Fibroblast of lung (primary cell): ENCODE measurements around the gene ATP5F1A. TPM values are rescaled to one million over a fixed set of nuclear protein-coding genes. Genes with fewer than 3 reads are reported as not detected.
A peak's percentile ranks its signal among the peaks of the same experiment; 100 is the strongest.

ENCODE experiments used
- DNase-seq, 2 donors: peaks; one replicate each; pipeline versions ENCODE4 v3.0.0 to v3.0.0-alpha.2; 2010; ENCODE audit warnings: low read depth in 2 of 2
- H2AFZ ChIP-seq: 2 replicates; pipeline ENCODE4 v1.5.1; 2012; ENCODE audit warnings: low read length, control low read depth, inconsistent platforms
- H3K27ac ChIP-seq: 2 replicates; pipeline ENCODE4 v1.5.1; 2011; ENCODE audit warnings: low read length, control low read depth; ENCODE audit not compliant: insufficient read depth
- H3K27me3 ChIP-seq: 2 replicates; pipeline ENCODE4 v1.5.1; 2011; ENCODE audit warnings: mild to moderate bottlenecking, low read length; ENCODE audit not compliant: control insufficient read depth, insufficient read depth
- H3K36me3 ChIP-seq: 2 replicates; pipeline ENCODE4 v1.5.1; 2011; ENCODE audit warnings: low read length; ENCODE audit not compliant: control insufficient read depth, insufficient read depth
- H3K4me1 ChIP-seq: 2 replicates; pipeline ENCODE4 v1.5.1; 2011; ENCODE audit warnings: low read length; ENCODE audit not compliant: control insufficient read depth, insufficient read depth; ENCODE audit errors: extremely low read depth
- H3K4me2 ChIP-seq: 2 replicates; pipeline ENCODE4 v1.5.1; 2011; ENCODE audit warnings: low read length, control low read depth; ENCODE audit not compliant: insufficient read depth; ENCODE audit errors: extremely low read depth
- H3K4me3 ChIP-seq, 4 experiments: fragments of 200-600 bp in 1 of 4; sonication (generic) in 1 of 4; replicated peaks in 1 of 4; 2 replicates each; pipeline ENCODE4 v1.5.1; 2011 to 2016; ENCODE audit warnings: low read length in 4 of 4, low read depth in 3 of 4, mild to moderate bottlenecking in 3 of 4, control low read depth in 2 of 4, inconsistent platforms in 1 of 4, mixed read lengths in 1 of 4; ENCODE audit not compliant: insufficient read depth in 1 of 4; ENCODE audit errors: control extremely low read depth in 1 of 4
- H3K79me2 ChIP-seq: 2 replicates; pipeline ENCODE4 v1.5.1; 2012; ENCODE audit warnings: mild to moderate bottlenecking, low read length, inconsistent platforms; ENCODE audit not compliant: control insufficient read depth, insufficient read depth
- H3K9ac ChIP-seq: 2 replicates; pipeline ENCODE4 v1.5.1; 2011; ENCODE audit warnings: mild to moderate bottlenecking, low read length, control low read depth; ENCODE audit not compliant: insufficient read depth
- H3K9me3 ChIP-seq: 2 replicates; pipeline ENCODE4 v1.5.1; 2012; ENCODE audit warnings: low read depth, low read length; ENCODE audit not compliant: control insufficient read depth, insufficient read depth
- H4K20me1 ChIP-seq: 2 replicates; pipeline ENCODE4 v1.5.1; 2011; ENCODE audit warnings: low read length; ENCODE audit not compliant: control insufficient read depth, insufficient read depth; ENCODE audit errors: extremely low read depth
- CTCF ChIP-seq, 2 donors: IDR thresholded peaks in 1 of 2; conservative IDR thresholded peaks in 1 of 2; 1 replicate in 1 of 2; 2 replicates in 1 of 2; pipeline ENCODE4 v1.5.1; 2011 to 2012; ENCODE audit warnings: low read length in 2 of 2, control low read depth in 1 of 2, inconsistent platforms in 1 of 2, low read depth in 1 of 2, mild to moderate bottlenecking in 1 of 2
- EZH2 ChIP-seq: IDR thresholded peaks from 2 replicates; pipeline ENCODE4 v1.5.1; 2012; ENCODE audit warnings: low read length, control low read depth, mild to moderate bottlenecking; ENCODE audit errors: missing control alignments
- polyA plus RNA-seq, 2 donors: library from polyadenylated mRNA; depleted of rRNA in 1 of 2; stranded (reverse) in 1 of 2; unstranded in 1 of 2; fragments of >200 nt; gene quantifications; 2 replicates each; pipeline ENCODE4 v1.2.1, GENCODE V29; 2011 to 2012; ENCODE audit warnings: missing spikeins in 1 of 2
- total RNA-seq: library from RNA; depleted of rRNA; stranded (reverse); fragments of >200 nt; gene quantifications from 2 replicates; pipeline ENCODE4 v1.2.1, GENCODE V29; 2014

The ATP5F1A gene
- total and polyA plus RNA-seq, 2 donors (not counting 1 experiment from before 2014, with no cell fraction given): 591 to 791 TPM

GRCh38 chr18:46069524-46069923 lies 28.6 kb downstream of the ATP5F1A start:
- Histone ChIP-seq H3K4me2 (no peak overlapping the region), H3K9ac (no peak overlapping the region), H3K79me2 (peaks cover 3% of the 10 kb centered on the region), H3K4me3 (no peak overlapping the region), H3K27me3 (no peaks in the 10 kb centered on the region), H3K9me3 (no peaks in the 10 kb centered on the region), H2AFZ (no peak overlapping the region), H3K36me3 (no peaks in the 10 kb centered on the region), H3K4me1 (peaks cover 9% of the 10 kb centered on the region), H4K20me1 (no peaks in the 10 kb centered on the region), H3K27ac (no peak overlapping the region)
- peak in 1 of 2 donors; percentile 49 for DNase-seq
- TF ChIP-seq CTCF (conservative IDR thresholded peaks at IDR 0.05 in 1 of 2, IDR thresholded peaks at IDR 0.05 in 1 of 2; ENCODE audit: low read depth in 1 of 2, low read length in 2 of 2) (no peak), EZH2 (no peak)

GRCh38 chr18:46068763-46069162 lies 29.3 kb downstream of the ATP5F1A start:
- no peaks in the 10 kb centered on the region for H3K27me3 ChIP-seq
- peaks cover 9% of the 10 kb centered on the region for H3K4me1 ChIP-seq
- H3K27ac ChIP-seq: no peak overlapping the region
- no peak overlapping the region for H3K9ac ChIP-seq
- no peaks in the 10 kb centered on the region for H4K20me1 ChIP-seq
- no peaks in the 10 kb centered on the region for H3K9me3 ChIP-seq
- no peak overlapping the region for H3K4me2 ChIP-seq
- no peak for DNase-seq
- no peak for TF ChIP-seq EZH2
- TF ChIP-seq CTCF (conservative IDR thresholded peaks at IDR 0.05 in 1 of 2, IDR thresholded peaks at IDR 0.05 in 1 of 2; ENCODE audit: low read depth in 1 of 2, low read length in 2 of 2): no peak
- H2AFZ ChIP-seq: no peak overlapping the region
- no peak overlapping the region for H3K4me3 ChIP-seq
- H3K79me2 ChIP-seq: peaks cover 3% of the 10 kb centered on the region
- no peaks in the 10 kb centered on the region for H3K36me3 ChIP-seq

- H3K4me3 ChIP-seq: no peak overlapping the region
- H3K4me1 ChIP-seq: peaks cover 7% of the 10 kb centered on the region
- no peak overlapping the region for H3K27ac ChIP-seq
- no peak for TF ChIP-seq EZH2
- TF ChIP-seq CTCF (conservative IDR thresholded peaks at IDR 0.05 in 1 of 2, IDR thresholded peaks at IDR 0.05 in 1 of 2; ENCODE audit: low read depth in 1 of 2, low read length in 2 of 2): no peak
- H4K20me1 ChIP-seq: no peaks in the 10 kb centered on the region
- no peaks in the 10 kb centered on the region for H3K27me3 ChIP-seq
- H3K9ac ChIP-seq: no peak overlapping the region
- H3K79me2 ChIP-seq: peaks cover 3% of the 10 kb centered on the region
- H3K9me3 ChIP-seq: no peaks in the 10 kb centered on the region
- H3K4me2 ChIP-seq: no peak overlapping the region
- H2AFZ ChIP-seq: no peak overlapping the region
- DNase-seq: peak; percentile 55 to 65
- no peaks in the 10 kb centered on the region for H3K36me3 ChIP-seq
These were observed 30.6 kb downstream of the ATP5F1A start for GRCh38 chr18:46067438-46068007.
